Liver (tissue), 9 donors: ENCODE results near the gene MTOR. TPM values are rescaled to one million over a fixed set of nuclear protein-coding genes. Genes with fewer than 3 reads are reported as not detected.

Source experiments
- DNase-seq: peaks from one replicate; pipeline ENCODE4 v3.0.0-alpha.2; 2017; ENCODE audit warnings: low spot score
- H3K27ac ChIP-seq, 2 donors: one replicate each; pipeline ENCODE4 v1.7.0; 2013; ENCODE audit warnings: inconsistent platforms in 2 of 2, low read length in 2 of 2, control low read depth in 1 of 2, low read depth in 1 of 2, mild to moderate bottlenecking in 1 of 2
- H3K27me3 ChIP-seq, 4 donors: one replicate each; pipeline versions ENCODE4 v1.6.1 to v1.7.0; 2013; ENCODE audit warnings: low read length in 3 of 4, inconsistent platforms in 1 of 4, mild to moderate bottlenecking in 1 of 4, moderate library complexity in 1 of 4; ENCODE audit not compliant: control insufficient read depth in 4 of 4, insufficient read depth in 4 of 4
- H3K36me3 ChIP-seq, 4 donors: one replicate each; pipeline versions ENCODE4 v1.6.1 to v1.7.0; 2013; ENCODE audit warnings: low read length in 3 of 4, mild to moderate bottlenecking in 3 of 4, low read depth in 1 of 4, moderate library complexity in 1 of 4; ENCODE audit not compliant: control insufficient read depth in 4 of 4, insufficient read depth in 3 of 4
- H3K4me1 ChIP-seq, 4 donors: one replicate each; pipeline versions ENCODE4 v1.6.1 to v1.7.0; 2013; ENCODE audit warnings: low read length in 3 of 4, mild to moderate bottlenecking in 3 of 4, moderate library complexity in 1 of 4; ENCODE audit not compliant: control insufficient read depth in 4 of 4, insufficient read depth in 4 of 4
- H3K4me3 ChIP-seq, 3 donors: one replicate each; pipeline versions ENCODE4 v1.6.1 to v1.7.0; 2013; ENCODE audit warnings: low read length in 3 of 3, control low read depth in 1 of 3, low read depth in 1 of 3, mild to moderate bottlenecking in 1 of 3
- H3K9ac ChIP-seq, 2 donors: one replicate each; pipeline ENCODE4 v1.7.0; 2013; ENCODE audit warnings: low read length in 2 of 2, mild to moderate bottlenecking in 2 of 2, moderate library complexity in 2 of 2, control low read depth in 1 of 2, low read depth in 1 of 2
- H3K9me3 ChIP-seq, 4 donors: one replicate each; pipeline versions ENCODE4 v1.6.1 to v1.7.0; 2013; ENCODE audit warnings: low read length in 3 of 4; ENCODE audit not compliant: control insufficient read depth in 4 of 4
- EGR1 ChIP-seq, 2 donors: IDR thresholded peaks; 2 replicates each; pipeline ENCODE4 v1.6.1; 2016 to 2018; ENCODE audit warnings: antibody characterized with exemption in 2 of 2, low read depth in 2 of 2
- FOXA2 ChIP-seq: IDR thresholded peaks from 2 replicates; pipeline ENCODE4 v1.6.1; 2016; ENCODE audit warnings: antibody characterized with exemption
- GABPA ChIP-seq, 2 donors: IDR thresholded peaks in 1 of 2; conservative IDR thresholded peaks in 1 of 2; 2 replicates each; pipeline ENCODE4 v1.6.1; 2016; ENCODE audit warnings: antibody characterized with exemption in 2 of 2, mild to moderate bottlenecking in 1 of 2, moderate library complexity in 1 of 2
- HNF4A ChIP-seq, 2 donors: conservative IDR thresholded peaks; 2 replicates each; pipeline ENCODE4 v1.6.1; 2016; ENCODE audit warnings: antibody characterized with exemption in 2 of 2, mild to moderate bottlenecking in 2 of 2
- HNF4G ChIP-seq: IDR thresholded peaks from 2 replicates; pipeline ENCODE4 v1.6.1; 2016; ENCODE audit warnings: antibody characterized with exemption
- JUND ChIP-seq, 2 donors: IDR thresholded peaks; 2 replicates each; pipeline ENCODE4 v1.6.1; 2016; ENCODE audit warnings: antibody characterized with exemption in 2 of 2
- NR2F2 ChIP-seq: IDR thresholded peaks from 2 replicates; pipeline ENCODE4 v1.6.1; 2016; ENCODE audit warnings: antibody characterized with exemption
- RAD21 ChIP-seq, 2 donors: IDR thresholded peaks; 2 replicates each; pipeline ENCODE4 v1.6.1; 2016; ENCODE audit warnings: antibody characterized with exemption in 2 of 2, mild to moderate bottlenecking in 2 of 2
- RXRA ChIP-seq, 2 donors: IDR thresholded peaks; 2 replicates each; pipeline ENCODE4 v1.6.1; 2017 to 2018; ENCODE audit warnings: antibody characterized with exemption in 2 of 2, mild to moderate bottlenecking in 1 of 2
- SP1 ChIP-seq: IDR thresholded peaks from 2 replicates; pipeline ENCODE4 v1.6.1; 2018; ENCODE audit warnings: antibody characterized with exemption, mild to moderate bottlenecking
- TAF1 ChIP-seq: conservative IDR thresholded peaks from 2 replicates; pipeline ENCODE4 v1.6.1; 2016; ENCODE audit warnings: antibody characterized with exemption, mild to moderate bottlenecking
- YY1 ChIP-seq: IDR thresholded peaks from 2 replicates; pipeline ENCODE4 v1.6.1; 2016; ENCODE audit warnings: antibody characterized with exemption, mild to moderate bottlenecking
- WGBS: extraction: QIAGEN DNeasy Blood & Tissue Kit; methylation state at CpG from one replicate; pipeline ENCODE4 v1.1.7; 2013; 5-methylcytosine and 5-hydroxymethylcytosine counted together
- polyA plus RNA-seq, 2 donors: library from polyadenylated mRNA; stranded (reverse) in 1 of 2; unstranded in 1 of 2; fragments of 200-250 nt in 1 of 2; fragments of >200 nt in 1 of 2; fragmentation: Nextera tagmentation in 1 of 2; extraction: Ambion mirVana in 1 of 2; gene quantifications; one replicate each; pipeline versions ENCODE4 v1.2.1 to v1.2.3, GENCODE V29; 2013 to 2015
- total RNA-seq, 2 donors: library from RNA; depleted of rRNA; stranded (reverse); fragments of >200 nt; gene quantifications; one replicate each; pipeline ENCODE4 v1.2.3, GENCODE V29; 2014
- TF ChIP-seq, protein P1 (sequence below): IDR thresholded peaks from 2 replicates; pipeline ENCODE4 v1.6.1; 2016; ENCODE audit warnings: antibody characterized with exemption
- TF ChIP-seq, protein P2 (sequence below): fragments of 150-350 bp; IDR thresholded peaks from 2 replicates; pipeline ENCODE4 v1.5.1; 2017; ENCODE audit warnings: improper control_type of control experiment, low read depth, low read length; ENCODE audit not compliant: missing input control
- TF ChIP-seq, protein P3 (sequence below): IDR thresholded peaks from 2 replicates; pipeline ENCODE4 v1.6.1; 2016; ENCODE audit warnings: antibody characterized with exemption
- TF ChIP-seq, protein P4 (sequence below): IDR thresholded peaks from 2 replicates; pipeline ENCODE4 v1.6.1; 2016; ENCODE audit warnings: antibody characterized with exemption, mild to moderate bottlenecking
- TF ChIP-seq, protein P5 (sequence below): IDR thresholded peaks from 2 replicates; pipeline ENCODE4 v1.6.1; 2016; ENCODE audit warnings: antibody characterized with exemption
- donor health status: healthy.
- donor health status: healthy.
- donor health status: healthy.
- donor health status: healthy.
- donor health status: healthy.

MTOR gene
- total and polyA plus RNA-seq, 4 donors: 11.6 to 45.0 (median 19.9) TPM

DNA sequence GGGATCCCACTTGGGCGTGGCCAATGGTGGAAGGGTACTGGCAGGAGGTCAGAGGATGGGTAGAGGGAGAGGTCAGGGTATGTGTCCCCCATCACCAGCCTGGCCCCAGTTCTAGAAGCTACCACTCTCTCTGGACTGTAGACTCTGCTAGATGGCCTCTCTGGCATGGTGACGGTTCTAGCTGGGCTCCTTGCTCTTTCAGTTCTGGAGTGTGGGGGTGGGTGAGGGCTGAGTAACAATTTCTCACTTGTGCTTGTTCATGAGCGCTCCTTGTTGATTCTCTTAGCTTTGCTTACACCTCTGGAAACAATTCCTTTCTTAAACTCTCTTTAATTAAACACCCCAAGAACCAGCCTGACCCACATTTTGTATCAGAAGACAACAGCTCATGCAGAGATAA lies 137.4 kb downstream of the MTOR start:
- TF ChIP-seq, protein P1, sequence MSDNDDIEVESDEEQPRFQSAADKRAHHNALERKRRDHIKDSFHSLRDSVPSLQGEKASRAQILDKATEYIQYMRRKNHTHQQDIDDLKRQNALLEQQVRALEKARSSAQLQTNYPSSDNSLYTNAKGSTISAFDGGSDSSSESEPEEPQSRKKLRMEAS: no peak
- TF ChIP-seq, protein P2, sequence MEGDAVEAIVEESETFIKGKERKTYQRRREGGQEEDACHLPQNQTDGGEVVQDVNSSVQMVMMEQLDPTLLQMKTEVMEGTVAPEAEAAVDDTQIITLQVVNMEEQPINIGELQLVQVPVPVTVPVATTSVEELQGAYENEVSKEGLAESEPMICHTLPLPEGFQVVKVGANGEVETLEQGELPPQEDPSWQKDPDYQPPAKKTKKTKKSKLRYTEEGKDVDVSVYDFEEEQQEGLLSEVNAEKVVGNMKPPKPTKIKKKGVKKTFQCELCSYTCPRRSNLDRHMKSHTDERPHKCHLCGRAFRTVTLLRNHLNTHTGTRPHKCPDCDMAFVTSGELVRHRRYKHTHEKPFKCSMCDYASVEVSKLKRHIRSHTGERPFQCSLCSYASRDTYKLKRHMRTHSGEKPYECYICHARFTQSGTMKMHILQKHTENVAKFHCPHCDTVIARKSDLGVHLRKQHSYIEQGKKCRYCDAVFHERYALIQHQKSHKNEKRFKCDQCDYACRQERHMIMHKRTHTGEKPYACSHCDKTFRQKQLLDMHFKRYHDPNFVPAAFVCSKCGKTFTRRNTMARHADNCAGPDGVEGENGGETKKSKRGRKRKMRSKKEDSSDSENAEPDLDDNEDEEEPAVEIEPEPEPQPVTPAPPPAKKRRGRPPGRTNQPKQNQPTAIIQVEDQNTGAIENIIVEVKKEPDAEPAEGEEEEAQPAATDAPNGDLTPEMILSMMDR: no peak
- Histone ChIP-seq H3K27ac (no peak overlapping the region), H3K9me3 (no peaks in the 10 kb centered on the region), H3K27me3 (no peaks in the 10 kb centered on the region), H3K4me3 (no peak overlapping the region), H3K36me3 (peaks cover 10 to 74% (median 60%) of the 10 kb centered on the region in 4 donors), H3K9ac (no peak overlapping the region), H3K4me1 (no peaks in the 10 kb centered on the region)
- WGBS: 94% methylated on average over 3 of the region's 3 CpGs
- DNase-seq: no peak

DNA sequence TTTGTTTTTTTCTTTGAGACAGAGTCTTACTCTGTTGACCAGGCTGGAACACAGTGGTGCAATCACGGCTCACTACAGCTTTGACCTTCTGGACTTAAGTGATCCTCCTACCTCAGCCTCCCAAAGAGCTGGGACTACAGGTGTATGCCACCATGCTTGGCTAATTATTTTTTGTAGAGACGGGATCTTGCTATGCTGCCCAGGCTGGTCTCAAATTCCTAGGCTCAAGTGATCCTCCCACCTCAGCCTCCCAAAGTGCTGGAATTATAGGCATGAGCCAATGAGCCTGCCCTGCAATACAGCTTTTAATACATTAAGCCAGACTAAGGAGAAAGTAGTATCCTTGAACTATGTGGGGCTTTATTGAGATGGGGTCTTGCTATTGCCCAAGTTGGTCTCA lies 146.0 kb downstream of the MTOR start:
- 95% methylated on average over 2 of the region's 2 CpGs for WGBS
- no peak overlapping the region for H3K9ac ChIP-seq
- H3K27me3 ChIP-seq: no peaks in the 10 kb centered on the region
- H3K36me3 ChIP-seq: peaks cover 9 to 45% (median 35%) of the 10 kb centered on the region in 4 donors
- no peaks in the 10 kb centered on the region for H3K4me1 ChIP-seq
- DNase-seq: no peak
- H3K27ac ChIP-seq: no peak overlapping the region
- H3K9me3 ChIP-seq: no peaks in the 10 kb centered on the region
- no peak for TF ChIP-seq YY1
- TF ChIP-seq, protein P3, sequence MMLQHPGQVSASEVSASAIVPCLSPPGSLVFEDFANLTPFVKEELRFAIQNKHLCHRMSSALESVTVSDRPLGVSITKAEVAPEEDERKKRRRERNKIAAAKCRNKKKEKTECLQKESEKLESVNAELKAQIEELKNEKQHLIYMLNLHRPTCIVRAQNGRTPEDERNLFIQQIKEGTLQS: no peak
- no peak for TF ChIP-seq EGR1 (IDR thresholded peaks at IDR 0.05; ENCODE audit: low read depth in 2 of 2)
- TF ChIP-seq HNF4G: no peak
- TF ChIP-seq JUND (IDR thresholded peaks at IDR 0.05): no peak
- no peak for TF ChIP-seq RXRA (IDR thresholded peaks at IDR 0.05)
- no peak overlapping the region for H3K4me3 ChIP-seq

DNA sequence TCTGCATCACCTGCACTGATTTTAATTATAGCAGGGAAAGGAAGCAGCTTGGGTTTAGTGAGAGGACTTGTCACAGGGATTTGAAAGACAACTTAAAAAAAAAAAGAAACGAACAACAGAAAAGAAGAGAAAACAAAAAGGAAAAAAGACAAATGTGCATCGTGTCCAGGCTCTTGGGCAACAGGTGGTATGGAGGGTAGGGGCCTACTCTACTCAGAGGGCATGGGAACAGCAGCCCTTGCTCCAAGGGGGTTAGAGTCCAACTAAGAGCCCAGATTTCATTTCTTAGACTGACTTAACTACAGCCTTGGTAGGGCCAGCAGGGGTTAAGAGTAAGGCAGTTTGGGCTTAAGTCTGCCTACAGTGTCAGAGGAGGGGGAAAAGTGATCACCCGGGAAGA lies 147.4 kb downstream of the MTOR start:
- no peak overlapping the region for H3K9ac ChIP-seq
- DNase-seq: no peak
- no peak overlapping the region for H3K27ac ChIP-seq
- TF ChIP-seq GABPA (IDR thresholded peaks at IDR 0.05 in 1 of 2, conservative IDR thresholded peaks at IDR 0.05 in 1 of 2): no peak
- TF ChIP-seq JUND (IDR thresholded peaks at IDR 0.05): no peak
- TF ChIP-seq NR2F2: no peak
- TF ChIP-seq FOXA2: no peak
- no peak for TF ChIP-seq EGR1 (IDR thresholded peaks at IDR 0.05; ENCODE audit: low read depth in 2 of 2)
- TF ChIP-seq HNF4G: no peak
- no peak for TF ChIP-seq YY1
- TF ChIP-seq, protein P4, sequence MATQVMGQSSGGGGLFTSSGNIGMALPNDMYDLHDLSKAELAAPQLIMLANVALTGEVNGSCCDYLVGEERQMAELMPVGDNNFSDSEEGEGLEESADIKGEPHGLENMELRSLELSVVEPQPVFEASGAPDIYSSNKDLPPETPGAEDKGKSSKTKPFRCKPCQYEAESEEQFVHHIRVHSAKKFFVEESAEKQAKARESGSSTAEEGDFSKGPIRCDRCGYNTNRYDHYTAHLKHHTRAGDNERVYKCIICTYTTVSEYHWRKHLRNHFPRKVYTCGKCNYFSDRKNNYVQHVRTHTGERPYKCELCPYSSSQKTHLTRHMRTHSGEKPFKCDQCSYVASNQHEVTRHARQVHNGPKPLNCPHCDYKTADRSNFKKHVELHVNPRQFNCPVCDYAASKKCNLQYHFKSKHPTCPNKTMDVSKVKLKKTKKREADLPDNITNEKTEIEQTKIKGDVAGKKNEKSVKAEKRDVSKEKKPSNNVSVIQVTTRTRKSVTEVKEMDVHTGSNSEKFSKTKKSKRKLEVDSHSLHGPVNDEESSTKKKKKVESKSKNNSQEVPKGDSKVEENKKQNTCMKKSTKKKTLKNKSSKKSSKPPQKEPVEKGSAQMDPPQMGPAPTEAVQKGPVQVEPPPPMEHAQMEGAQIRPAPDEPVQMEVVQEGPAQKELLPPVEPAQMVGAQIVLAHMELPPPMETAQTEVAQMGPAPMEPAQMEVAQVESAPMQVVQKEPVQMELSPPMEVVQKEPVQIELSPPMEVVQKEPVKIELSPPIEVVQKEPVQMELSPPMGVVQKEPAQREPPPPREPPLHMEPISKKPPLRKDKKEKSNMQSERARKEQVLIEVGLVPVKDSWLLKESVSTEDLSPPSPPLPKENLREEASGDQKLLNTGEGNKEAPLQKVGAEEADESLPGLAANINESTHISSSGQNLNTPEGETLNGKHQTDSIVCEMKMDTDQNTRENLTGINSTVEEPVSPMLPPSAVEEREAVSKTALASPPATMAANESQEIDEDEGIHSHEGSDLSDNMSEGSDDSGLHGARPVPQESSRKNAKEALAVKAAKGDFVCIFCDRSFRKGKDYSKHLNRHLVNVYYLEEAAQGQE: no peak
- TF ChIP-seq, protein P5, sequence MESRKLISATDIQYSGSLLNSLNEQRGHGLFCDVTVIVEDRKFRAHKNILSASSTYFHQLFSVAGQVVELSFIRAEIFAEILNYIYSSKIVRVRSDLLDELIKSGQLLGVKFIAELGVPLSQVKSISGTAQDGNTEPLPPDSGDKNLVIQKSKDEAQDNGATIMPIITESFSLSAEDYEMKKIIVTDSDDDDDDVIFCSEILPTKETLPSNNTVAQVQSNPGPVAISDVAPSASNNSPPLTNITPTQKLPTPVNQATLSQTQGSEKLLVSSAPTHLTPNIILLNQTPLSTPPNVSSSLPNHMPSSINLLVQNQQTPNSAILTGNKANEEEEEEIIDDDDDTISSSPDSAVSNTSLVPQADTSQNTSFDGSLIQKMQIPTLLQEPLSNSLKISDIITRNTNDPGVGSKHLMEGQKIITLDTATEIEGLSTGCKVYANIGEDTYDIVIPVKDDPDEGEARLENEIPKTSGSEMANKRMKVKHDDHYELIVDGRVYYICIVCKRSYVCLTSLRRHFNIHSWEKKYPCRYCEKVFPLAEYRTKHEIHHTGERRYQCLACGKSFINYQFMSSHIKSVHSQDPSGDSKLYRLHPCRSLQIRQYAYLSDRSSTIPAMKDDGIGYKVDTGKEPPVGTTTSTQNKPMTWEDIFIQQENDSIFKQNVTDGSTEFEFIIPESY: no peak
- no peak for TF ChIP-seq HNF4A (conservative IDR thresholded peaks at IDR 0.05)
- TF ChIP-seq RXRA (IDR thresholded peaks at IDR 0.05): no peak
- TF ChIP-seq SP1: no peak
- TF ChIP-seq, protein P3: no peak
- TF ChIP-seq RAD21 (IDR thresholded peaks at IDR 0.05): no peak
- TF ChIP-seq TAF1: no peak
- TF ChIP-seq, protein P1: no peak
- no peak overlapping the region for H3K4me3 ChIP-seq
- peaks cover 9 to 46% (median 31%) of the 10 kb centered on the region in 4 donors for H3K36me3 ChIP-seq
- no peaks in the 10 kb centered on the region for H3K4me1 ChIP-seq
- H3K9me3 ChIP-seq: no peaks in the 10 kb centered on the region
- 91% methylated on average over 3 of the region's 3 CpGs for WGBS
- H3K27me3 ChIP-seq: no peaks in the 10 kb centered on the region
